OCI-LY1 (cell line): Measurements from ENCODE around the gene EVPLL.
"Not testable (repeated sequence)": the region's sequence is repeated elsewhere in the genome, so short reads cannot be mapped to it uniquely, and the experiment has no call there.

ENCODE experiments used
- CTCF ChIP-seq: fragments of 200-600 bp; sonication (generic), shearing (Covaris generic); IDR thresholded peaks from 2 replicates; pipeline ENCODE4 v1.5.1; 2017; ENCODE audit warnings: mild to moderate bottlenecking, antibody characterized with exemption, low read length, moderate library complexity, mixed read lengths
- EZH2 ChIP-seq: fragments of 200-600 bp; sonication (generic), shearing (Covaris generic); IDR thresholded peaks from 2 replicates; pipeline ENCODE4 v1.8.0; 2017; ENCODE audit warnings: borderline replicate concordance, mixed run types, mild to moderate bottlenecking, antibody characterized with exemption, low read length, moderate library complexity, mixed read lengths

GRCh38 chr17:18338158-18338557 lies 39.4 kb upstream of the EVPLL start:
- not testable (repeated sequence) for TF ChIP-seq CTCF, EZH2
